Prostate gland (tissue), 2 donors: ENCODE data around the gene FGGY.

Experiments used
- POLR2A ChIP-seq: fragments of 450-650 bp; IDR thresholded peaks from one replicate; pipeline ENCODE4 v1.6.1; 2016; ENCODE audit warnings: antibody characterized with exemption, mild to moderate bottlenecking
- POLR2AphosphoS5 ChIP-seq: sonication (generic); formaldehyde crosslinking; IDR thresholded peaks from one replicate; pipeline ENCODE4 v1.6.1; 2017; ENCODE audit warnings: antibody characterized with exemption
- TF ChIP-seq, protein P1 (sequence below), 4 experiments: fragments of 200-600 bp in 2 of 4; fragments of 450-650 bp in 2 of 4; sonication (generic) in 2 of 4; IDR thresholded peaks; 1 replicate in 3 of 4; 2 replicates in 1 of 4; pipeline ENCODE4 v1.5.1; 2016 to 2019; ENCODE audit warnings: antibody characterized with exemption in 4 of 4, mild to moderate bottlenecking in 2 of 4, moderate library complexity in 2 of 4

DNA sequence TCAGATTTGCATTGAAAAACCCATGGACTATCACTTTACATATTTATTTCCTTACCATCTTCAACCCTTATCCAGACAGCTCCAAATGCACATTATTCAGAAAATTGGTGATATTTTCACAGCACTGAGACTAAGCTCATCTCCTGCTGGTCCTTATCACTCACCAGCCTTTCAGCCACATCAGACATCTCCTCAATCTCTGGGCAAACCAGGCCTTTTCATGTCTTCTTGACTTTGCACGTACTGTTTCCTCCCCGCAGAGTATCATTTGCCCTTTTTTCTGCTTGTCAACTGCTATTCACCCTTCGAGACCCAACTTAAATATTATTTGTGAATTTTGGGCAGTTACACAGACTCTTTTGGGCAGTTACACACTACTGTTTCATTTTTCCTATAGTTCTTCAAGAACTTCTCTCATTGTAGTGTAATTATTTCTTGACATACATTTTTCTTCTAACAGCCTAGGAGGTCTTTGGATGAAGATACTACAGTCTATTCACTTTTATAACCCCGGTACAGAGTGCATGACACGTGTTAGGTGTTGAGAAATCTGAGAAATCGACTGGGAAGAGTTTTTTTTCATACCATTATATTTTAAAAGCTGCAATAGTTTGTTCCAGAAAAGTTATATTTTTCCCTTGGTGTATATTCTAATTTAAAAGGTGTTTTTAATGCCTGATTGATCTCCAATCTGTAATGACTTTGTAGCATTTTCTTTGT lies 98.0 kb downstream of the FGGY start:
- TF ChIP-seq, protein P1, sequence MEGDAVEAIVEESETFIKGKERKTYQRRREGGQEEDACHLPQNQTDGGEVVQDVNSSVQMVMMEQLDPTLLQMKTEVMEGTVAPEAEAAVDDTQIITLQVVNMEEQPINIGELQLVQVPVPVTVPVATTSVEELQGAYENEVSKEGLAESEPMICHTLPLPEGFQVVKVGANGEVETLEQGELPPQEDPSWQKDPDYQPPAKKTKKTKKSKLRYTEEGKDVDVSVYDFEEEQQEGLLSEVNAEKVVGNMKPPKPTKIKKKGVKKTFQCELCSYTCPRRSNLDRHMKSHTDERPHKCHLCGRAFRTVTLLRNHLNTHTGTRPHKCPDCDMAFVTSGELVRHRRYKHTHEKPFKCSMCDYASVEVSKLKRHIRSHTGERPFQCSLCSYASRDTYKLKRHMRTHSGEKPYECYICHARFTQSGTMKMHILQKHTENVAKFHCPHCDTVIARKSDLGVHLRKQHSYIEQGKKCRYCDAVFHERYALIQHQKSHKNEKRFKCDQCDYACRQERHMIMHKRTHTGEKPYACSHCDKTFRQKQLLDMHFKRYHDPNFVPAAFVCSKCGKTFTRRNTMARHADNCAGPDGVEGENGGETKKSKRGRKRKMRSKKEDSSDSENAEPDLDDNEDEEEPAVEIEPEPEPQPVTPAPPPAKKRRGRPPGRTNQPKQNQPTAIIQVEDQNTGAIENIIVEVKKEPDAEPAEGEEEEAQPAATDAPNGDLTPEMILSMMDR (IDR thresholded peaks at IDR 0.05) = no peak
- no peak for TF ChIP-seq POLR2AphosphoS5
- no peak for TF ChIP-seq POLR2A
